Renal pelvis (tissue), 4 donors: Measurements from ENCODE around the gene ARPP21. TPM values are rescaled to one million over a fixed set of nuclear protein-coding genes. Genes with fewer than 3 reads are reported as not detected.

Experiments
- DNase-seq: peaks from one replicate; pipeline ENCODE4 v3.0.0-alpha.2; 2013
- polyA plus RNA-seq, 3 donors: library from polyadenylated mRNA; unstranded; fragments of 120-200 nt; gene quantifications; one replicate each; pipeline ENCODE4 v1.2.1, GENCODE V29; 2013; ENCODE audit not compliant: insufficient read length in 3 of 3

Gene ARPP21
- polyA plus RNA-seq, 3 donors: 1.3 to 1.8 (median 1.7) TPM

GRCh38 chr3:35641331-35641730, 2.0 kb downstream of the ARPP21 start:
- no peak for DNase-seq

DNA sequence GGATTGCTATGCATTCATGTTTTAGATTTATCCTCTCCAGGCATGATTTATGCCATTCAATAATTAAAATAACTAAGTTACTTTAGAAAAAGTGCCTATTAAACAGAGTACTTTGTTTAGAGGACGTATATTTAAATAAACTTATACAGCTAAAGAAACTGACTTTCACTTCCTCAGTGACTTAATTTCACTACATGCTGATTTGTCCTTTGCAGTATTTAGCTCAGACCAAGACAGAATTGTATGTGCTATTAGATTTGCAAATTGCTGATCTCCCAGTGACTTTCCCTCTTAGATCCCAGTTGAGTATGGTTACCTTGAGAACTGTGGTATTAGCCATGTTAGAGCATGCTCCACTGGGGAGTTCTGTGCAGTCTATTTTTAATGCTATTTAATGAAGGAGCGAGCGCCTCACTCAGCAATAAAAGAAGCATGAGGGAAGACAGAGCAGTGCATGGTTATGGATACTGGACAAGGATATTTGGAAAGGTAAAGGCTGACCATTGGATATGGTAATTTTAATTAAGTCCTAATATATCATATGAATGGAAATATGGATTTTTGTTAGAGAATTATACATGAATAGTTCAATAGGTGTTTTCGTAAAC, 2.7 kb downstream of the ARPP21 start:
- DNase-seq: no peak

DNA sequence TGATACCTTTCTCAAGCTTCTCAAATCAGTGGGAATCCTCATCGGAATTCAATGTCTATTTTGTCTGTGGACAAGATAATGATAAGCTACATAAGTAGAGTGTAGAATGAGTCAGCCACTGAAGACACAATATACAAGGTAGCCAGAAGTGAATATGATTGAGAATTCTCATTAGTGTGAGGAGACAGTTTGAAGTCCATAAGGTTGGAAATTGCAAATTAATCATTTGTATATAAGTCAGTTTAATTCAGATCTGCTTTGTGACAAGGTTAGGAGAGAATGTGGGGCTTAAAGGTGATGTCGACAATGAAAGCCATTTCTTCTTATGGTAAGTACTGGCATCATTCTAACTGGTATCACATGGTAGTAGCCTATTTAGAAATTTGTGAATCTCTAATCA, 4.2 kb downstream of the ARPP21 start:
- no peak for DNase-seq

- DNase-seq: no peak
Measured at GRCh38 chr3:35644451-35644850, 5.1 kb downstream of the ARPP21 start.

GRCh38 chr3:35645189-35645588, 5.9 kb downstream of the ARPP21 start:
- no peak for DNase-seq

DNA sequence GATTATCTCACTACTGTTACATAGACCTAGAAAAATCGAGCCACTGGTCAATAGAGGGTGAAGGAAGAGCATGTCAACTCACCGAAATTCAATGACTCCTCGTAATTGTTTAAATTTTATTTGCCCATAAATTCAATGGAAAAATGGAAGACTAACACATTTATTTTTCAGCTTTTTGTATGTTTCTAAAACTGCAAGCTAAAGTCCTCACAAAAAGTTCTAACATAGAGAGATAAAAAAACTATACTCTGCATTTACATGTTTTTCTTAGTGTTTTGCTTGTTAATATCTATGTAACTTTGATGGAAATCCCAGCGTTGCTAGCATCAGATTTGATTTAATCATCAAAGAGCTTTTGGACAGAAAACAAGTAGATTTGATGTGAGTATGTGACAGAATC, 6.8 kb downstream of the ARPP21 start:
- DNase-seq: no peak

- no peak for DNase-seq
Measured at GRCh38 chr3:35647461-35647860, 8.1 kb downstream of the ARPP21 start.

DNA sequence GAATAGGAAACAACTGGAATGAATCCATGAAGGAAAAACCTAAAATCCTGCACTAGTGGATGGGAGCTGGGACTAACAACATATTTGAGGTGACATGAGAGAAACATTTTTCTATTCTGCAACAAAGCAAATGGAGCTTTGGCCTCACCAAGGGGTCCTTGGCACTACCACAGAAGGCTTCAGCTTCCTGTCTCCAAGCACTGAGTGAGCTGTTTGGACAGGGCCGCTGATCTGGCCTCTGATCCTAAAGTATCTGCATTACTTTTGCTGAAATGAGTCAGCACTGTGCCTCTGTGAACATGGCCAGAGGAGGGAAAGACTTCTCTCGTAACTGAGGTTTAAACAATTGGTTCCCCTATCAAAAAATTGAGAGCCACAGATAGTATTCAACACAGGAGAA, 9.0 kb downstream of the ARPP21 start:
- DNase-seq: no peak

- no peak for DNase-seq
Measured at GRCh38 chr3:35649405-35649804, 10.1 kb downstream of the ARPP21 start.

DNA sequence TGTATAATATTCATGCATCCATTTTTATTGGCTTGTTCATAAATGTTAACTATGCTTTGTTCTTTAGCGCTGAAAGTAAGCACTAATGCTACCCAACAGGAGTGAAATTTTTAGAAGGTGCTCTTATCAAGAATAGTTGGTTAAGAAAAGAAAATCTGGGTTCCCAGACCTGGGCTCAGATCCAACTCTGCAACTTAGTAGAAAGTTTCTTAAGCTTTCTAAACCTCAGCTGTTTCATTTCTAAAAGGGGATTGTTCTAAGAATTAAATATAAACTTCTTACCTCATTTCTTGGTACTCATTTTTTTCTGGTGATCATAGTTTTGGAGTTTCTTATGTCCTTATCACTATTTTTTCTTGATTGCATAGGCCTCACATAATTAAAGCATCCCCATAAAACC, 12.1 kb downstream of the ARPP21 start:
- DNase-seq: no peak

- DNase-seq: no peak
Measured at GRCh38 chr3:35651851-35652250, 12.5 kb downstream of the ARPP21 start.

- no peak for DNase-seq
Measured at GRCh38 chr3:35653347-35653746, 14.0 kb downstream of the ARPP21 start.

DNA sequence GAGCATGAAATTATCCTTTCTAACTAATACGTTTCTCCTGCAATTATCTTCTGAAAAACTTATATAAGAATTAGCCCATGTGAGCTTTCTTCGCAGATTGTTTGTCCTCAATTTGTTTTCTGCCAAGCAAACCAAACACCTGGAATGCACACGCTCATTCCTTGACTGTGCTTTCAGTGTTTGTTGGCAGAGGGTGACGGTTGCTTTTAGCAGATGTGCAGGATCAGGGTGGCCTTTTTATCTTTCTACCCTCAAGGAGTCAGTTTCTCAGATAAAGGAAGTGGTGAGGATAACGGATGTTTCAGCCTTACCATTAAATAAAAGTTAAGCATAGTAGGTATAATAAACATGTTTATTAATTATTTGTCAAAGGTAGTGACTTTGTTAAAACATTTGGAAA, 15.2 kb downstream of the ARPP21 start:
- no peak for DNase-seq

GRCh38 chr3:35658686-35659085, 19.4 kb downstream of the ARPP21 start:
- no peak for DNase-seq

DNA sequence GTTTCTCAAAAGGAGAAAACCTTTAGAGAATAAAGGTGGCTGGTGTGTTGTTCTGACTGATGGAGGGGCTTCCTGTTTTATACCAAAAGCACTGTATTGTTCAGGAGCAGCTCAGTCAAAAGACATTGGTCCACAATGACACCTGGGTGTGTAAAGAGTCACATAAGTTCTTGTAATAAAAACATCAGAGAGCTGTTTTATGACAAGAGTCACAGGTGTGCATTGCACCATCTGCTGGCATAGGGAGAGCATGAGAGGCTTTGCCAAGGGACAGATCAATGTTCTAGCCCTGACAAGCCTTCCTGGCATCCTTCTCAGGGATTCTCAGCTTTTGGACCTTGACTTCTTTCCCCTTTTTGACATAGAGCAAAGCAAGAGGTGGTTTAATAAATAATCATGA, 20.4 kb downstream of the ARPP21 start:
- DNase-seq: no peak

DNA sequence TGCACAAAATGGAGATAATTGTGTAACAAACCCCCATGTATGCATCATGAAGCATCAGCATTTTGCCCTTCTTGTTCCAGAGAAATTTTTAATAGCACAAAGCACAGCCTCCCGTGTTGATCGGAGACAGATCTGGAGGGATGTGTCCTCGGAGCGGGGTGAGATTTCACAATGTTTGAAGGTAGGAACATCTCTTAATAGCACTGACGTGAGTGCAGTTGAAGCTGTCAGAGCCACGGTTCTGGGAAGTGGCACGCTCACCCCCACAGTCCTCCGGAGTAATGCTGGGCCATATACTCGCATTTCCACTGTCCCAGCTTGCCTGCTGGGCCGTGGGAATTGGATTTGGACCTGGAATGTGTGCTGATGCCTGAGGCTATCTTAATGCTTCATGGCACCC, 24.1 kb downstream of the ARPP21 start:
- no peak for DNase-seq

- peak; percentile 91 for DNase-seq
Measured at GRCh38 chr3:35664460-35664919, 25.2 kb downstream of the ARPP21 start.

- no peak for DNase-seq
Measured at GRCh38 chr3:35665390-35666055, 26.2 kb downstream of the ARPP21 start.

DNA sequence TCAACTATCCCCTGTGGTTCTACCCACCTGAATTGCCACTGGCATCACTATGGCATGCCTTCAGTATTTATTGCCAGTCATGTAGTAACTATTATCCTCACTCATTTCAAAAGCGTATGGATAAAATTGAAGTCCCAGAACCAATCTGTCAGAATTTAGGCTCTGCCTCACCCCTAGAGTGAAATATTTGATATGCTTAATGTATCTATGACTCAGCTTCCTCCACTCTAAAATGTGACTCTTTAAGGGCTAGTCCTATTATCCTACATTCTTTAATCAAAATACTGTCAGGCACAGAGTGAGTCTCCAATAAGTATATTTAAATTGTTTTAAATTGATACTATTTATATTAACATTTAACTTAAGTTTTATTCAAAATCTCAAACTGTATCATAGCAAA, 27.6 kb downstream of the ARPP21 start:
- no peak for DNase-seq

- no peak for DNase-seq
Measured at GRCh38 chr3:35670408-35670965, 31.2 kb downstream of the ARPP21 start.

- DNase-seq: no peak
Measured at GRCh38 chr3:35671483-35671882, 32.2 kb downstream of the ARPP21 start.

DNA sequence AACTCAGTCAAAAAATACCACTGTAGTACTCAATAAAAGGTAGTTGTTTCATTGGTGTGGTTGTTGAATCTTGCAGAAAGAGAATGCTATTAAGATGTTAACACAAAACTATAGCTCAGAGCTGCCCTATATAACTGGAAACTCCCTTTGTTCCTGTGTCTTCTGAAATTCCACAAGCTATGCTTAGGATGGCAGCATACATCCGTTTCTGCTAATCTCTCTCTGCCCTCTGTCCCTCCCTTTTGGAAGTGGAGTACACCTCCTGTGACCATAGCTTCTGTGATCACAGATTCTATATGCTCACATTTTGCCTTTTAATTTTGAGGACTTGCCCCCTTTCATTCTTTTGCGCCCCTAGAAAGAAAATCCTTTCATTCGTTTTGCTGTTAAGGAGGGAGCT, 33.7 kb downstream of the ARPP21 start:
- DNase-seq: no peak

- DNase-seq: no peak
Measured at GRCh38 chr3:35674451-35675109, 35.3 kb downstream of the ARPP21 start.
